Measurements from ENCODE around the gene VNN1. TPM values are rescaled to one million over a fixed set of nuclear protein-coding genes. Genes with fewer than 3 reads are reported as not detected.

VNN1 gene
- total and polyA plus RNA-seq, 2 donors (not counting 3 experiments of a cell fraction or from before 2014, with no cell fraction given), result not detected

GRCh38 chr6:132725947-132726607 lies 12.2 kb upstream of the VNN1 start:
- DNase-seq (ENCODE audit: low read depth, low spot score), result no peak
- dilution Hi-C loops (cut with MboI; ENCODE audit: extremely low pct_ligation_motif_present, low sequenced_read_pairs), result no loop called here
- no peaks in the 10 kb centered on the region for H3K9me3 ChIP-seq (replicated peaks; ENCODE audit: control insufficient read depth, insufficient read depth, low read length)
- no peaks in the 10 kb centered on the region for H3K79me2 ChIP-seq (ENCODE audit: control insufficient read depth, insufficient read depth, low read length)
- H3K4me3 ChIP-seq (replicated peaks in 1 of 3; ENCODE audit: insufficient read depth in 1 of 3, low read depth in 1 of 3, low read length in 3 of 3), result no peak overlapping the region
- no peaks in the 10 kb centered on the region for H3K9me1 ChIP-seq (replicated peaks; ENCODE audit: control insufficient read depth, extremely low read depth, insufficient read depth, low read length)
- H3K4me2 ChIP-seq (ENCODE audit: insufficient read depth, low read length), result no peak overlapping the region
- H3K36me3 ChIP-seq (ENCODE audit: control insufficient read depth in 2 of 2, extremely low read depth in 1 of 2, insufficient read depth in 2 of 2, low read length in 2 of 2), result no peaks in the 10 kb centered on the region
- no peaks in the 10 kb centered on the region for H4K20me1 ChIP-seq (replicated peaks; ENCODE audit: control insufficient read depth, extremely low read depth, insufficient read depth, low read length)
- TF ChIP-seq, protein P1, sequence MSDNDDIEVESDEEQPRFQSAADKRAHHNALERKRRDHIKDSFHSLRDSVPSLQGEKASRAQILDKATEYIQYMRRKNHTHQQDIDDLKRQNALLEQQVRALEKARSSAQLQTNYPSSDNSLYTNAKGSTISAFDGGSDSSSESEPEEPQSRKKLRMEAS (IDR thresholded peaks at IDR 0.05; ENCODE audit: insufficient read depth, insufficient read length), result no peak
- TF ChIP-seq JUN (IDR thresholded peaks at IDR 0.05; ENCODE audit: borderline replicate concordance, insufficient read depth, insufficient read length, low read depth), result no peak
- TF ChIP-seq FOS (IDR thresholded peaks at IDR 0.05; ENCODE audit: borderline replicate concordance, insufficient read depth, low read length), result no peak
- TF ChIP-seq EZH2 (IDR thresholded peaks at IDR 0.05; ENCODE audit: borderline replicate concordance, low read depth, low read length, severe bottlenecking), result no peak
- TF ChIP-seq, protein P2, sequence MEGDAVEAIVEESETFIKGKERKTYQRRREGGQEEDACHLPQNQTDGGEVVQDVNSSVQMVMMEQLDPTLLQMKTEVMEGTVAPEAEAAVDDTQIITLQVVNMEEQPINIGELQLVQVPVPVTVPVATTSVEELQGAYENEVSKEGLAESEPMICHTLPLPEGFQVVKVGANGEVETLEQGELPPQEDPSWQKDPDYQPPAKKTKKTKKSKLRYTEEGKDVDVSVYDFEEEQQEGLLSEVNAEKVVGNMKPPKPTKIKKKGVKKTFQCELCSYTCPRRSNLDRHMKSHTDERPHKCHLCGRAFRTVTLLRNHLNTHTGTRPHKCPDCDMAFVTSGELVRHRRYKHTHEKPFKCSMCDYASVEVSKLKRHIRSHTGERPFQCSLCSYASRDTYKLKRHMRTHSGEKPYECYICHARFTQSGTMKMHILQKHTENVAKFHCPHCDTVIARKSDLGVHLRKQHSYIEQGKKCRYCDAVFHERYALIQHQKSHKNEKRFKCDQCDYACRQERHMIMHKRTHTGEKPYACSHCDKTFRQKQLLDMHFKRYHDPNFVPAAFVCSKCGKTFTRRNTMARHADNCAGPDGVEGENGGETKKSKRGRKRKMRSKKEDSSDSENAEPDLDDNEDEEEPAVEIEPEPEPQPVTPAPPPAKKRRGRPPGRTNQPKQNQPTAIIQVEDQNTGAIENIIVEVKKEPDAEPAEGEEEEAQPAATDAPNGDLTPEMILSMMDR (IDR thresholded peaks at IDR 0.05; ENCODE audit: extremely low read depth in 1 of 2, insufficient read depth in 1 of 2, low read depth in 1 of 2, low read length in 2 of 2), result no peak
- TF ChIP-seq POLR2AphosphoS5 (IDR thresholded peaks at IDR 0.05; ENCODE audit: insufficient read depth, low read depth, low read length), result no peak
- no peak for TF ChIP-seq GATA2 (IDR thresholded peaks at IDR 0.05; ENCODE audit: insufficient read depth, insufficient read length, low read depth, low read length)
- TF ChIP-seq MYC (IDR thresholded peaks at IDR 0.05; ENCODE audit: low read depth, low read length), result no peak
- no peak for TF ChIP-seq POLR2A (IDR thresholded peaks at IDR 0.05; ENCODE audit: low read depth, low read length)
- no peak overlapping the region for H3K27ac ChIP-seq (ENCODE audit: insufficient read depth, low read depth, low read length)
- H3K9ac ChIP-seq (replicated peaks; ENCODE audit: extremely low read depth, insufficient read depth, low read length), result no peak overlapping the region
- BruUV-seq (replicated peaks), result no TSS peak
- no peak overlapping the region for H2AFZ ChIP-seq (ENCODE audit: low read depth, low read length)
- peaks cover 0 to 2% of the 10 kb centered on the region in 2 experiments for H3K27me3 ChIP-seq (ENCODE audit: control insufficient read depth in 2 of 2, insufficient read depth in 2 of 2, low read length in 2 of 2)
- no peaks in the 10 kb centered on the region for H3K4me1 ChIP-seq (ENCODE audit: control insufficient read depth, extremely low read depth, insufficient read depth, low read length)
- intact Hi-C loops (cut with micrococcal nuclease), result no loop called here
- ChIA-PET POLR2A (no interaction called here), CTCF (no interaction called here)
- no peak for FAIRE-seq

Measured in endothelial cell of umbilical vein (primary cell).